ENCODE measurements around the gene MB21D2.

The MB21D2 gene

GRCh38 chr3:192917404-192918274 lies at the start of gene MB21D2 (continued):
- TF ChIP-seq ZNF518A (tag by site-specific recombination; conservative IDR thresholded peaks at IDR 0.05; ENCODE audit: low read depth) (no peak), ZNF280C (tag by site-specific recombination; IDR thresholded peaks at IDR 0.05) (no peak), ZNF398 (tag by site-specific recombination; IDR thresholded peaks at IDR 0.05) (peak; percentile 83), YY2 (tag by site-specific recombination; IDR thresholded peaks at IDR 0.05) (peak; percentile 56; the same call in 1 of the 2 replicates), GLIS1 (tag by site-specific recombination; IDR thresholded peaks at IDR 0.05) (no peak), PRDM6 (tag by site-specific recombination; IDR thresholded peaks at IDR 0.05) (no peak), ZNF24 (tag by site-specific recombination; IDR thresholded peaks at IDR 0.05) (no peak), ZNF692 (tag by site-specific recombination; IDR thresholded peaks at IDR 0.05) (no peak), ZNF843 (tag by site-specific recombination; IDR thresholded peaks at IDR 0.05) (no peak), ZBTB10 (tag by site-specific recombination; IDR thresholded peaks at IDR 0.05) (no peak), ZNF530 (tag by site-specific recombination; IDR thresholded peaks at IDR 0.05; ENCODE audit: low read depth) (no peak), ZBTB11 (tag by site-specific recombination; conservative IDR thresholded peaks at IDR 0.05; ENCODE audit: low read depth) (peak; percentile 27; the same call in 1 of the 2 replicates), ZNF660 (tag by site-specific recombination; IDR thresholded peaks at IDR 0.05) (no peak; the same call in 1 of the 2 replicates), ZNF664 (tag by site-specific recombination; IDR thresholded peaks at IDR 0.05) (0 out of 2 replicates have a peak, but pooled peaks have one; percentile 15), SCRT2 (tag by site-specific recombination; IDR thresholded peaks at IDR 0.05) (peak; percentile 95), ZNF561 (tag by site-specific recombination; IDR thresholded peaks at IDR 0.05; ENCODE audit: borderline replicate concordance) (0 out of 2 replicates have a peak, but pooled peaks have one; percentile 29), SCRT1 (tag by site-specific recombination; IDR thresholded peaks at IDR 0.05; ENCODE audit: borderline replicate concordance) (peak; percentile 47; the same call in 1 of the 2 replicates), YY1 (tag by site-specific recombination; IDR thresholded peaks at IDR 0.05) (peak; percentile 76), OSR2 (tag by site-specific recombination; IDR thresholded peaks at IDR 0.05) (no peak)

Measured in HEK293 (cell line).